Measurements from ENCODE around the gene MYO5A.
A peak's percentile ranks its signal among the peaks of the same experiment; 100 is the strongest.

MYO5A gene

GRCh38 chr15:52281085-52282035 is 247.3 kb downstream of the MYO5A start:
- Histone ChIP-seq H3K27me3 (ENCODE audit: insufficient read depth, low read length) (no peaks in the 10 kb centered on the region), H3K36me3 (ENCODE audit: insufficient read depth, low read length) (peaks cover 2% of the 10 kb centered on the region), H3K9me3 (ENCODE audit: low read length) (no peaks in the 10 kb centered on the region), H3K4me3 (ENCODE audit: low read length) (no peak overlapping the region), H3K4me1 (ENCODE audit: insufficient read depth, low read length) (no peaks in the 10 kb centered on the region), H2AFZ (ENCODE audit: low read depth, low read length) (no peak overlapping the region)

- peaks cover 2% of the 10 kb centered on the region for H3K36me3 ChIP-seq (ENCODE audit: insufficient read depth, low read length)
- no peaks in the 10 kb centered on the region for H3K27me3 ChIP-seq (ENCODE audit: insufficient read depth, low read length)
- no peak overlapping the region for H2AFZ ChIP-seq (ENCODE audit: low read depth, low read length)
- H3K4me3 ChIP-seq (ENCODE audit: low read length) = no peak overlapping the region
- no peaks in the 10 kb centered on the region for H3K9me3 ChIP-seq (ENCODE audit: low read length)
- H3K4me1 ChIP-seq (ENCODE audit: insufficient read depth, low read length) = no peaks in the 10 kb centered on the region
These were observed 248.2 kb downstream of the MYO5A start for GRCh38 chr15:52280326-52281084.

GRCh38 chr15:52278636-52279367 is 249.9 kb downstream of the MYO5A start:
- no peaks in the 10 kb centered on the region for H3K9me3 ChIP-seq (ENCODE audit: low read length)
- no peaks in the 10 kb centered on the region for H3K27me3 ChIP-seq (ENCODE audit: insufficient read depth, low read length)
- H2AFZ ChIP-seq (ENCODE audit: low read depth, low read length) = no peak overlapping the region
- H3K36me3 ChIP-seq (ENCODE audit: insufficient read depth, low read length) = peaks cover 2% of the 10 kb centered on the region
- no peaks in the 10 kb centered on the region for H3K4me1 ChIP-seq (ENCODE audit: insufficient read depth, low read length)
- no peak overlapping the region for H3K4me3 ChIP-seq (ENCODE audit: low read length)

GRCh38 chr15:52278135-52278534 is 250.5 kb downstream of the MYO5A start:
- Histone ChIP-seq H2AFZ (ENCODE audit: low read depth, low read length) (no peak overlapping the region), H3K36me3 (ENCODE audit: insufficient read depth, low read length) (peaks cover 2% of the 10 kb centered on the region), H3K4me1 (ENCODE audit: insufficient read depth, low read length) (no peaks in the 10 kb centered on the region), H3K4me3 (ENCODE audit: low read length) (no peak overlapping the region), H3K27me3 (ENCODE audit: insufficient read depth, low read length) (no peaks in the 10 kb centered on the region), H3K9me3 (ENCODE audit: low read length) (no peaks in the 10 kb centered on the region)

- no peak overlapping the region for H2AFZ ChIP-seq (ENCODE audit: low read depth, low read length)
- no peaks in the 10 kb centered on the region for H3K9me3 ChIP-seq (ENCODE audit: low read length)
- H3K36me3 ChIP-seq (ENCODE audit: insufficient read depth, low read length) = peaks cover 2% of the 10 kb centered on the region
- H3K4me3 ChIP-seq (ENCODE audit: low read length) = no peak overlapping the region
- no peaks in the 10 kb centered on the region for H3K27me3 ChIP-seq (ENCODE audit: insufficient read depth, low read length)
- no peaks in the 10 kb centered on the region for H3K4me1 ChIP-seq (ENCODE audit: insufficient read depth, low read length)
These were observed 251.1 kb downstream of the MYO5A start for GRCh38 chr15:52277575-52277974.

- H2AFZ ChIP-seq (ENCODE audit: low read depth, low read length) = no peak overlapping the region
- no peak overlapping the region for H3K4me3 ChIP-seq (ENCODE audit: low read length)
- no peaks in the 10 kb centered on the region for H3K9me3 ChIP-seq (ENCODE audit: low read length)
- peaks cover 2% of the 10 kb centered on the region for H3K36me3 ChIP-seq (ENCODE audit: insufficient read depth, low read length)
- H3K4me1 ChIP-seq (ENCODE audit: insufficient read depth, low read length) = no peaks in the 10 kb centered on the region
- no peaks in the 10 kb centered on the region for H3K27me3 ChIP-seq (ENCODE audit: insufficient read depth, low read length)
These were observed 252.4 kb downstream of the MYO5A start for GRCh38 chr15:52276256-52276770.

GRCh38 chr15:52263563-52264282 is 265.0 kb downstream of the MYO5A start:
- H2AFZ ChIP-seq (ENCODE audit: low read depth, low read length) = no peak overlapping the region
- H3K36me3 ChIP-seq (ENCODE audit: insufficient read depth, low read length) = no peaks in the 10 kb centered on the region
- H3K27me3 ChIP-seq (ENCODE audit: insufficient read depth, low read length) = no peaks in the 10 kb centered on the region
- no peak overlapping the region for H3K4me3 ChIP-seq (ENCODE audit: low read length)
- no peaks in the 10 kb centered on the region for H3K9me3 ChIP-seq (ENCODE audit: low read length)
- peaks cover 28% of the 10 kb centered on the region for H3K4me1 ChIP-seq (ENCODE audit: insufficient read depth, low read length)

- H2AFZ ChIP-seq (ENCODE audit: low read depth, low read length) = peak overlapping the region; percentile 22
- peaks cover 31% of the 10 kb centered on the region for H3K4me1 ChIP-seq (ENCODE audit: insufficient read depth, low read length)
- no peaks in the 10 kb centered on the region for H3K9me3 ChIP-seq (ENCODE audit: low read length)
- no peak overlapping the region for H3K4me3 ChIP-seq (ENCODE audit: low read length)
- no peaks in the 10 kb centered on the region for H3K36me3 ChIP-seq (ENCODE audit: insufficient read depth, low read length)
- no peaks in the 10 kb centered on the region for H3K27me3 ChIP-seq (ENCODE audit: insufficient read depth, low read length)
These were observed 266.3 kb downstream of the MYO5A start for GRCh38 chr15:52262364-52262763.

- H3K4me1 ChIP-seq (ENCODE audit: insufficient read depth, low read length) = peaks cover 38% of the 10 kb centered on the region
- no peaks in the 10 kb centered on the region for H3K27me3 ChIP-seq (ENCODE audit: insufficient read depth, low read length)
- H2AFZ ChIP-seq (ENCODE audit: low read depth, low read length) = peak overlapping the region; percentile 22
- no peaks in the 10 kb centered on the region for H3K36me3 ChIP-seq (ENCODE audit: insufficient read depth, low read length)
- no peaks in the 10 kb centered on the region for H3K9me3 ChIP-seq (ENCODE audit: low read length)
- H3K4me3 ChIP-seq (ENCODE audit: low read length) = no peak overlapping the region
These were observed 267.0 kb downstream of the MYO5A start for GRCh38 chr15:52261498-52262242.

- no peak overlapping the region for H3K4me3 ChIP-seq (ENCODE audit: low read length)
- peaks cover 40% of the 10 kb centered on the region for H3K4me1 ChIP-seq (ENCODE audit: insufficient read depth, low read length)
- H3K27me3 ChIP-seq (ENCODE audit: insufficient read depth, low read length) = no peaks in the 10 kb centered on the region
These were observed 267.7 kb downstream of the MYO5A start for GRCh38 chr15:52261026-52261425.

GRCh38 chr15:52259503-52259902 is 269.2 kb downstream of the MYO5A start:
- H3K36me3 ChIP-seq (ENCODE audit: insufficient read depth, low read length) = no peaks in the 10 kb centered on the region
- H2AFZ ChIP-seq (ENCODE audit: low read depth, low read length) = no peak overlapping the region
- H3K4me3 ChIP-seq (ENCODE audit: low read length) = no peak overlapping the region
- no peaks in the 10 kb centered on the region for H3K9me3 ChIP-seq (ENCODE audit: low read length)
- no peaks in the 10 kb centered on the region for H3K27me3 ChIP-seq (ENCODE audit: insufficient read depth, low read length)
- H3K4me1 ChIP-seq (ENCODE audit: insufficient read depth, low read length) = peaks cover 40% of the 10 kb centered on the region

More at GRCh38 chr15:52261026-52261425, 267.7 kb downstream of the MYO5A start:
- Histone ChIP-seq H3K9me3 (ENCODE audit: low read length) (no peaks in the 10 kb centered on the region), H3K36me3 (ENCODE audit: insufficient read depth, low read length) (no peaks in the 10 kb centered on the region), H2AFZ (ENCODE audit: low read depth, low read length) (no peak overlapping the region)

- Histone ChIP-seq H3K36me3 (ENCODE audit: insufficient read depth, low read length) (no peaks in the 10 kb centered on the region), H3K27me3 (ENCODE audit: insufficient read depth, low read length) (no peaks in the 10 kb centered on the region), H3K4me1 (ENCODE audit: insufficient read depth, low read length) (peaks cover 38% of the 10 kb centered on the region), H3K4me3 (ENCODE audit: low read length) (no peak overlapping the region), H2AFZ (ENCODE audit: low read depth, low read length) (no peak overlapping the region), H3K9me3 (ENCODE audit: low read length) (no peaks in the 10 kb centered on the region)
These were observed 270.2 kb downstream of the MYO5A start for GRCh38 chr15:52258461-52258860.

Measured in neuron (in vitro differentiated cells).